Measurements from ENCODE around the gene ACAD10. TPM values are rescaled to one million over a fixed set of nuclear protein-coding genes. Genes with fewer than 3 reads are reported as not detected.

Gene ACAD10
- total RNA-seq, 1 experiment from 2014 or later = 9.9 TPM

- peak; percentile 33 for DNase-seq (ENCODE audit: low read depth)
Measured at GRCh38 chr12:111753144-111753881, 67.5 kb downstream of the ACAD10 start.

- no peak for DNase-seq (ENCODE audit: low read depth)
Measured at GRCh38 chr12:111754671-111755070, 68.8 kb downstream of the ACAD10 start.

GRCh38 chr12:111756196-111756595 lies 70.3 kb downstream of the ACAD10 start:
- no peak for DNase-seq (ENCODE audit: low read depth)

GRCh38 chr12:111756681-111757080 lies 70.8 kb downstream of the ACAD10 start:
- DNase-seq (ENCODE audit: low read depth) = no peak

DNA sequence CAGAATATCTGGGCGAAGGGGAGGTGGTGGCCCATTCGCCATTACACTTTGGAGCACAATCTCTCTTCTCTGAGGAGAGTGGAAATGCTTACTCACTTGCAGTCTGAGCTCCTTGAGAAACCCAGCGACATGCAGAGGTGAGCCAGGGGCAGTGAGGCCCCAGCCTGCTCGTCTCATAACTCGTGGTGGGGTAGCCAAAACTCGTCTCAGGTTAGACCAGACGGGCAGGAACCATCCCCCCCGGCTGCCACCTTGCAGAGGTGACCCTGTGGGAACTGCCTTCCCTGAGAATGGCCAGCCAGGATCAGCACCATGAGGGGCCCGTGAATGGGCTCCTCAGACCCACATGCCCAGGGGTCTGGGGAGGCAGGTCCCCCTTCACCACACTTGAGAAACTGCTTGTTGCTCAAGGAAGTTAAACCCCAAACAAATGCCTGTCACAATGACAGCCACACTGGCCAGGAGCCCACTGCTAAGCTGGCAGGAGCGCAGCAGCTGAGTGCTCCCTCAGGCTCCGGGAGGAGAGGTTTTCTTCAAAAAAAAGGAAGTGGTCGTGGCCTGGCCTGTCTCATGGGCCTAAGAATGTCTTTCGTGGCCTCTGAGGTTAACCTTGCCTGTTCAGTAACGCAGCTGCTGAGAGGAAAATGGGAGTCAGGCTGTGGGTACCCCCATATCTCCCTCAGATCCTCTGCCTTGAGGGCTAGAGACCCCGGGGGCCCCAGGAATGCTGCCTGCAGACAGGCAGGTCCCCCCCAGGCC lies 71.7 kb downstream of the ACAD10 start:
- DNase-seq (ENCODE audit: low read depth) = peak; percentile 79

DNA sequence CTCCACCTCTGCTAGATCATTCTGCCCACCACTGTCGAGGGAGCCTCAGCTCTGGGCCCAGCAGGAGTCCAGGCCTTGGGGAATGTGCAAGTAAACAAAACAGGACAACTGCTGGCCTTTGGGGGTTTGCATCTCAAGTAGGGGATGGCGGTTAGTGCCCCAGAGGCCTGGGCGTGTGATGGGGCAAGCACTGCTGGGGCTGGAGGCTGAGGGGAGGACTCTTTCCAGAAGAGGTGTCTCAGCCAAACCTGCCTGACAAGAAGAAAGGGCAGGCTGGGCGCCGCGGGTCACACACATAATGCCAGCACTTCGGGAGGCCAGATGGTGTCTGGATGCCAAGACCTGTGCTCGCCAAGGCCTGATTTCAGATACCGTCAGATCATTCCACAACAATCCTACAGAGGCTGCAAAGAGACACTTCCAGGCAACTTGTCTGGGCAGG lies 72.3 kb downstream of the ACAD10 start:
- peak; percentile 52 for DNase-seq (ENCODE audit: low read depth)

- DNase-seq (ENCODE audit: low read depth) = no peak
Measured at GRCh38 chr12:111759271-111759670, 73.4 kb downstream of the ACAD10 start.

GRCh38 chr12:111759991-111760390 lies 74.1 kb downstream of the ACAD10 start:
- no peak for DNase-seq (ENCODE audit: low read depth)

- no peak for DNase-seq (ENCODE audit: low read depth)
Measured at GRCh38 chr12:111761099-111761498, 75.2 kb downstream of the ACAD10 start.

- DNase-seq (ENCODE audit: low read depth) = no peak
Measured at GRCh38 chr12:111761706-111762105, 75.9 kb downstream of the ACAD10 start.

DNA sequence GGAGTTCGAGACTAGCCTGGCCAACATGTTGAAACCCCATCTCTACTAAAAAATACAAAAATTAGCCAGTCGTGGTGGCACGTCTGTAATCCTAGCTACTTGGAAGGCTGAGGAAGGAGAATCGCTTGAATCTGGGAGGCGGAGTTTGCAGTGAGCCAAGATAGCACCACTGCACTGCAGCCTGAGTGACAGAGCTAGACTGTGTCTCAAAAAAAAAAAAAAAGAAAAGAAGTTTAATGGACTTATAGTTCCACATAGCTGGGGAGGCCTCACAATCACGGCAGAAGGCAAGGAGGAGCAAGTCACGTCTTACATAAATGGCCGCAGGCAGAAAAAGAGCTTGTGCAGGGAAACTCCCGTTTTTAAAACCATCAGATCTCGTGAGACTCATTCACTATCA lies 77.7 kb downstream of the ACAD10 start:
- DNase-seq (ENCODE audit: low read depth) = peak; percentile 24

GRCh38 chr12:111764120-111764821 lies 78.4 kb downstream of the ACAD10 start:
- no peak for DNase-seq (ENCODE audit: low read depth)

GRCh38 chr12:111766608-111767361 lies 80.9 kb downstream of the ACAD10 start, which contains the start of gene ALDH2:
TSS of gene ALDH2 (plus strand) at chr12:111766933. CDS start at chr12:111766983, 50 bp downstream.
- no peak for DNase-seq (ENCODE audit: low read depth)

DNA sequence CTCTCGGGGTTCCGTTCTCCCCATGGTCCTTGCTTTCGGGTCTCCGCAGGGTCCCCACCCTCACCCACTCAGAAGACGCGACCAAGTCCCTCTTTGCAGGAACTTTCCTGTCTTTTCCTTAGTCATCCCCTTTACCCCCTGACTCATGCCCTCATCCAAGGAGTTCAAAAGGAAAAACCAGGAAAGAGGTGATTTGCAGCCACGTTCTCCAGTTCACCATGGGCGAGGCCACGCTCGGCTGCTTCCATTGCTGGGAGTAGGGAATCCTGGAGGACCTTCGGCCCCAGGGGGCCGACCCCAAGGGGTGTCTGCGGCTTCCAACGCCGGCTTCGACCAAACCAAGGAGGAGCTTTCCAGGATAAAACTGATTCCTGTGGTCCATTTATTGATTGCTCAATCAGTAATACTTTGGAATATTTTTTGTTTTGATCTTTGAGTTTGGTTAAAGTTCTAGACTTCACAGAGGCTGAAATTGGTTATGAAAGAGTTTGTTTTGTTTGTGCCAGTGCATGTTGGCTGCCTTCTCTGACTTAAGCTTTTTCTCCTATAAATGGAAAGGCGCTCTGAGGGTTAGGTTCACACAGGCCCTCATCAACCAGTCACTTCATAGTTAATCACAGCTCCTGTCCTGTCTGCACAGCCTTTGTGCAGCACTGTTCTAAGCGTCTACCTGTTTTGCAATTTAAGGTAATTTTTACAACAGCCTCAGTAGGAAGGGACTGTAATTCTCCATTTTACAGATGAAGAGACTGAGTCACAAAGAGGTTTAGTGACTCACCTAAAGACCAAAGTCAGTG lies 81.7 kb downstream of the ACAD10 start:
- no peak for DNase-seq (ENCODE audit: low read depth)

DNA sequence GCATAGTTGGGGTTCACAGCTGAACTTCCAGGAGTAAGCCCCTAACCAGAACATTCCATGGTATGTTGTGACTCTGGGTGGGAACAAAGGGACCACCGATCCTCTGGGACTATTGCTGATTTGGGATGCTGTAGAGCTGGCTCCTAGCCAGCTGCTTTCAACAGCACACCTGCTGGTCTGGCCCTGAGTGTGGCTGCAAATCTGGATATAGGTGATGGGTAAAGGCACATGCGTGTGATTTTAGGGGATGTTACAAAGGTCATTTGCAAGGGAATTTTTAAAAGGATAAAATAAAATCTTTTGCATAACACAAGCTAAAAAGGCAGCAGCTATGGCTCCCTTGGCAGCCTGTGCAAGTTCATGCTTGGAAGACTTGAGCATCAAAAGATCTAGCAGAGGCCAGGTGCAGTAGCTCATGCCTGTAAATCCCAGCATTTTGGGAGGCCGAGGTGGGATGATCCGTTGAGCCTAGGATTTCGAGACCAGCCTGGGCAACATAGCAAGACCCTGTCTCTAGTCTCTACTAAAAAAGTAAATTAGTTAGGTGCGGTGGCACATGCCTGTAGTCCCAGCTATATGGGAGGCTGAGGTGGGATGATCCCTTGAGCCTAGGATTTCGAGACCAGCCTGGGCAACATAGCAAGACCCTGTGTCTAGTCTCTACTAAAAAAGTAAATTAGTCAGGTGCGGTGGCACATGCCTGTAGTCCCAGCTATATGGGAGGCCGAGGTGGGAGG lies 82.5 kb downstream of the ACAD10 start:
- no peak for DNase-seq (ENCODE audit: low read depth)

DNA sequence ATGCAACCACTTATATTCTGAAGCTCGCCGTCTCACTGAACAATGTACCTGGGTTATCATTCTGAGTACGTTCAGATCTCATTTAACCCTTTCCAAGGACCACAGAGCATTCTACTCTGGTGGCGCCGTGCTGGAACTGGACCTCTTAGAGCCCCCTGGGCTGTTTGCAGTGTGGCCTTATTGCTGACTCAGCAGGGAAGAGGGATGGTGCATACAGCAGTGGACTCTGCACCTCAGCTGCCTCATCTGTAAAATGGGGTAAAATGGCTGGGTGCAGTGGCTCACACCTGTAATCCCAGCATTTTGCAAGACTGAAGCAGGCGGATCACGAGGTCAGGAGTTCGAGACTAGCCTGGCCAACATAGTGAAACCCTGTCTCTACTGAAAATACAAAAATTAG lies 83.7 kb downstream of the ACAD10 start:
- no peak for DNase-seq (ENCODE audit: low read depth)

- DNase-seq (ENCODE audit: low read depth) = peak; percentile 81
Measured at GRCh38 chr12:111773801-111774551, 88.1 kb downstream of the ACAD10 start.

GRCh38 chr12:111775205-111776193 lies 89.6 kb downstream of the ACAD10 start:
- DNase-seq (ENCODE audit: low read depth) = peak; percentile 8

Data from RPMI7951 (cell line).